Endothelial cell of umbilical vein (primary cell): ENCODE data around the gene LMCD1. TPM values are rescaled to one million over a fixed set of nuclear protein-coding genes. Genes with fewer than 3 reads are reported as not detected.
A peak's percentile ranks its signal among the peaks of the same experiment; 100 is the strongest.

Experiments used
- BruUV-seq: library from RNA; stranded (reverse); fragments of 400-500 nt; replicated peaks from 2 replicates; lab custom pipeline; 2021; lab: Mats Ljungman, UMichigan
- CTCF ChIA-PET: fragments of 300-600, 350-600 bp; sonication (Branson Sonifier 250); formaldehyde crosslinking; loops from one replicate; lab custom pipeline; 2021; ENCODE audit warnings: antibody characterized with exemption, inconsistent platforms; lab: Charles Lee
- POLR2A ChIA-PET: fragments of 300-600, 350-600 bp; sonication (Branson Sonifier 250); formaldehyde crosslinking; loops from one replicate; lab custom pipeline; 2021; ENCODE audit warnings: antibody characterized with exemption, inconsistent platforms; lab: Charles Lee
- DNase-seq: peaks from one replicate; pipeline ENCODE4 v3.0.0-alpha.2; 2011; ENCODE audit warnings: low read depth, low spot score
- FAIRE-seq: peaks from 2 replicates; lab custom pipeline; 2011; peaks lifted over from hg19 to GRCh38; lab: Jason Lieb, UNC
- H2AFZ ChIP-seq: 2 replicates; pipeline ENCODE4 v1.6.0; 2012; ENCODE audit warnings: low read depth, low read length, control low read depth, inconsistent platforms
- H3K27ac ChIP-seq: 2 replicates; pipeline ENCODE4 v1.5.1; 2011; ENCODE audit warnings: low read depth, mild to moderate bottlenecking, control low read depth, low read length, moderate library complexity; ENCODE audit not compliant: insufficient read depth
- H3K27me3 ChIP-seq, 2 experiments: 2 replicates each; pipeline versions ENCODE4 v1.6.0 to v1.6.1; 2011; ENCODE audit warnings: low read length in 2 of 2, mixed read lengths in 1 of 2; ENCODE audit not compliant: control insufficient read depth in 2 of 2, insufficient read depth in 2 of 2
- H3K36me3 ChIP-seq, 2 experiments: 2 replicates in 1 of 2; 3 replicates in 1 of 2; pipeline ENCODE4 v1.5.1; 2011; ENCODE audit warnings: low read length in 2 of 2, mild to moderate bottlenecking in 1 of 2, moderate library complexity in 1 of 2; ENCODE audit not compliant: control insufficient read depth in 2 of 2, insufficient read depth in 2 of 2; ENCODE audit errors: extremely low read depth in 1 of 2
- H3K4me1 ChIP-seq: 3 replicates; pipeline ENCODE4 v1.5.1; 2011; ENCODE audit warnings: mild to moderate bottlenecking, low read length; ENCODE audit not compliant: control insufficient read depth, insufficient read depth; ENCODE audit errors: extremely low read depth
- H3K4me2 ChIP-seq: 2 replicates; pipeline ENCODE4 v1.6.1; 2011; ENCODE audit warnings: low read length, control low read depth, mixed read lengths; ENCODE audit not compliant: insufficient read depth
- H3K4me3 ChIP-seq, 3 experiments: fragments of 200-600 bp in 1 of 3; sonication (generic), shearing (Covaris generic) in 1 of 3; replicated peaks in 1 of 3; 2 replicates each; pipeline ENCODE4 v1.5.1; 2011 to 2016; ENCODE audit warnings: control low read depth in 3 of 3, low read length in 3 of 3, mild to moderate bottlenecking in 2 of 3, inconsistent platforms in 1 of 3, low read depth in 1 of 3, moderate library complexity in 1 of 3; ENCODE audit not compliant: insufficient read depth in 1 of 3
- H3K79me2 ChIP-seq: 2 replicates; pipeline ENCODE4 v1.6.0; 2012; ENCODE audit warnings: low read length, inconsistent platforms; ENCODE audit not compliant: control insufficient read depth, insufficient read depth
- H3K9ac ChIP-seq: replicated peaks from 2 replicates; pipeline ENCODE3; 2011; ENCODE audit warnings: low read length, control low read depth; ENCODE audit not compliant: insufficient read depth; ENCODE audit errors: extremely low read depth
- H3K9me1 ChIP-seq: replicated peaks from 3 replicates; pipeline ENCODE4 v1.6.0; 2011; ENCODE audit warnings: mild to moderate bottlenecking, low read length; ENCODE audit not compliant: control insufficient read depth, insufficient read depth; ENCODE audit errors: extremely low read depth
- H3K9me3 ChIP-seq: replicated peaks from 2 replicates; pipeline ENCODE4 v1.5.1; 2012; ENCODE audit warnings: low read length, inconsistent platforms; ENCODE audit not compliant: control insufficient read depth, insufficient read depth
- H4K20me1 ChIP-seq: replicated peaks from 2 replicates; pipeline ENCODE3; 2011; ENCODE audit warnings: mild to moderate bottlenecking, low read length; ENCODE audit not compliant: control insufficient read depth, insufficient read depth; ENCODE audit errors: extremely low read depth
- EZH2 ChIP-seq: IDR thresholded peaks from 2 replicates; pipeline ENCODE4 v1.6.1; 2012; ENCODE audit warnings: borderline replicate concordance, low read depth, mild to moderate bottlenecking, moderate library complexity, low read length, inconsistent platforms; ENCODE audit not compliant: severe bottlenecking
- FOS ChIP-seq: IDR thresholded peaks from 2 replicates; pipeline ENCODE4 v1.6.1; 2011; ENCODE audit warnings: mild to moderate bottlenecking, low read length, moderate library complexity, borderline replicate concordance; ENCODE audit not compliant: insufficient read depth
- GATA2 ChIP-seq: IDR thresholded peaks from 2 replicates; pipeline ENCODE4 v1.7.0; 2011; ENCODE audit warnings: low read depth, mild to moderate bottlenecking, moderate library complexity, mixed read lengths, low read length; ENCODE audit not compliant: insufficient read length, insufficient read depth
- JUN ChIP-seq: IDR thresholded peaks from 2 replicates; pipeline ENCODE4 v1.6.1; 2011; ENCODE audit warnings: borderline replicate concordance, low read depth; ENCODE audit not compliant: insufficient read length, insufficient read depth
- MYC ChIP-seq: IDR thresholded peaks from one replicate; pipeline ENCODE4 v1.6.1; 2011; ENCODE audit warnings: mild to moderate bottlenecking, low read depth, low read length
- POLR2A ChIP-seq: IDR thresholded peaks from 2 replicates; pipeline ENCODE4 v1.6.1; 2012; ENCODE audit warnings: low read depth, mild to moderate bottlenecking, control low read depth, low read length
- POLR2AphosphoS5 ChIP-seq: IDR thresholded peaks from 2 replicates; pipeline ENCODE4 v1.6.1; 2012; ENCODE audit warnings: low read depth, mild to moderate bottlenecking, control low read depth, low read length, moderate library complexity; ENCODE audit not compliant: insufficient read depth
- dilution Hi-C: fragments of 300-500 bp; cut with MboI; formaldehyde crosslinking; loops from one replicate; pipeline ENCODE4 v1.15.0; 2019; ENCODE audit warnings: low sequenced_read_pairs; ENCODE audit not compliant: extremely low pct_ligation_motif_present
- intact Hi-C: fragments of 100-400 bp; cut with micrococcal nuclease; formaldehyde crosslinking; loops from one replicate; pipeline ENCODE4 v1.10.0; 2022
- polyA plus RNA-seq, 4 experiments: library from polyadenylated mRNA; depleted of rRNA in 3 of 4; stranded (reverse) in 3 of 4; unstranded in 1 of 4; fragments of >200 nt; gene quantifications; 2 replicates each; pipeline versions ENCODE4 v1.2.1 to v1.2.3, GENCODE V29; 2011 to 2012; ENCODE audit warnings: missing spikeins in 1 of 4
- total RNA-seq: library from RNA; stranded (reverse); gene quantifications from 2 replicates; pipeline ENCODE4 v1.2.3, GENCODE V29; 2021
- TF ChIP-seq, protein P1 (sequence below): IDR thresholded peaks from 2 replicates; pipeline ENCODE4 v1.6.1; 2011; ENCODE audit not compliant: insufficient read depth, insufficient read length
- TF ChIP-seq, protein P2 (sequence below), 2 donors: IDR thresholded peaks; 1 replicate in 1 of 2; 2 replicates in 1 of 2; pipeline ENCODE4 v1.5.1; 2011; ENCODE audit warnings: low read length in 2 of 2, mild to moderate bottlenecking in 2 of 2, moderate library complexity in 2 of 2, control low read depth in 1 of 2, inconsistent platforms in 1 of 2, low read depth in 1 of 2; ENCODE audit not compliant: insufficient read depth in 1 of 2; ENCODE audit errors: extremely low read depth in 1 of 2

The LMCD1 gene
- total and polyA plus RNA-seq, 2 donors (not counting 3 experiments of a cell fraction or from before 2014, with no cell fraction given), result 7.6 to 14.5 TPM

DNA sequence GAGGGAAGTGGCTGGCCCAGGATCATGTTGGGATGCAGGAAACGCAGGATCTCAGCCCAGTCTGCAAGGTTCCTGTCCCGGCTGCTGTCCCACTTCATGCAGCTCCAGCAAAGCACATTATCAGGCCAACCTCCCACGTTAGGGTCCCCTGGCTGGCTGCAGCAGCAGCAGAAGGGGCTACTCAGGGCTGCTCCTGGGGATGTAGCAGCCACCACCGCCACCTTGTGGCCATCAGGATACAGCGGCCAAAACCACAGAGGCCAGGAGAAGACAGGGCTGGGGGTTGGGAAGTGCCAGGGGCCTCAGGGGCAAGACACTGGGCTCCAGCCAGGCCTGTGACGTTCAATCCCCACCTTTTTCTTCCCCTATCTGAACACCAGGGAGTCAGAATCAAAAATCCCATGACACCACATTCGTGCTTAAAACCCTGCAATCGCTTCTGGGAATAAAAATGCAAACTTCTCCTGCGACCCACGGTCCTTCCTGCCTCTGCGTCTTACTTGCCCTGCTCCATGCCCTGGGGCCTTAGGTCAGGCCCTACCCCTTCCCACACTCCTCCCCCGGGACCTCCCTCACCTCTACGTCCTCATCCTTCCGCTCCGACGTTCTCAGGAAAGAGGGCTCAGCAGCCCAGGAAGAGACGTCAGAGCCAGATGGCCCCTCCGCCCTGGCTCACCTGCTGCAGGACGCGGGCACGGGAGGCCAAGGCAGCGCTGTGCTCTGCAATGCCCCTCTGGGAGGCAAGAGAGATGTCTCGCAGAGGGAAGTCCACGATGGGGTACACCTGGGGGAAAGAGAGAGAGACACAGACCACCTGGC, 121.5 kb downstream of the LMCD1 start:
- H3K4me1 ChIP-seq, result peaks cover 4% of the 10 kb centered on the region
- H3K79me2 ChIP-seq, result no peaks in the 10 kb centered on the region
- DNase-seq (peak; percentile 63), FAIRE-seq (peak; percentile 55)
- H4K20me1 ChIP-seq, result no peaks in the 10 kb centered on the region
- POLR2A ChIA-PET, result no interaction called here
- BruUV-seq, result no TSS peak
- no peaks in the 10 kb centered on the region for H3K9me3 ChIP-seq
- intact Hi-C loops, result loop anchor here (1.0 to 5.0 kb wide), 7 partner anchors 16 to 386 kb away; partner anchors contain the start of gene LMCD1
- H3K27ac ChIP-seq, result no peak overlapping the region
- no peak overlapping the region for H3K4me3 ChIP-seq
- TF ChIP-seq, protein P1, sequence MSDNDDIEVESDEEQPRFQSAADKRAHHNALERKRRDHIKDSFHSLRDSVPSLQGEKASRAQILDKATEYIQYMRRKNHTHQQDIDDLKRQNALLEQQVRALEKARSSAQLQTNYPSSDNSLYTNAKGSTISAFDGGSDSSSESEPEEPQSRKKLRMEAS, result no peak
- TF ChIP-seq, protein P2, sequence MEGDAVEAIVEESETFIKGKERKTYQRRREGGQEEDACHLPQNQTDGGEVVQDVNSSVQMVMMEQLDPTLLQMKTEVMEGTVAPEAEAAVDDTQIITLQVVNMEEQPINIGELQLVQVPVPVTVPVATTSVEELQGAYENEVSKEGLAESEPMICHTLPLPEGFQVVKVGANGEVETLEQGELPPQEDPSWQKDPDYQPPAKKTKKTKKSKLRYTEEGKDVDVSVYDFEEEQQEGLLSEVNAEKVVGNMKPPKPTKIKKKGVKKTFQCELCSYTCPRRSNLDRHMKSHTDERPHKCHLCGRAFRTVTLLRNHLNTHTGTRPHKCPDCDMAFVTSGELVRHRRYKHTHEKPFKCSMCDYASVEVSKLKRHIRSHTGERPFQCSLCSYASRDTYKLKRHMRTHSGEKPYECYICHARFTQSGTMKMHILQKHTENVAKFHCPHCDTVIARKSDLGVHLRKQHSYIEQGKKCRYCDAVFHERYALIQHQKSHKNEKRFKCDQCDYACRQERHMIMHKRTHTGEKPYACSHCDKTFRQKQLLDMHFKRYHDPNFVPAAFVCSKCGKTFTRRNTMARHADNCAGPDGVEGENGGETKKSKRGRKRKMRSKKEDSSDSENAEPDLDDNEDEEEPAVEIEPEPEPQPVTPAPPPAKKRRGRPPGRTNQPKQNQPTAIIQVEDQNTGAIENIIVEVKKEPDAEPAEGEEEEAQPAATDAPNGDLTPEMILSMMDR (IDR thresholded peaks at IDR 0.05; ENCODE audit: extremely low read depth in 1 of 2, insufficient read depth in 1 of 2, low read depth in 1 of 2, low read length in 2 of 2), result peak; percentile 75 to 96
- peak overlapping the region; percentile 69 for H2AFZ ChIP-seq
- H3K9ac ChIP-seq, result no peak overlapping the region
- H3K36me3 ChIP-seq, result no peaks in the 10 kb centered on the region
- CTCF ChIA-PET, result interaction anchor here (0.9 to 5.4 kb wide), 10 partner anchors 16 to 298 kb away, joined by 3 to 74 read pairs (median 6); partner anchors contain the start of gene LMCD1
- H3K27me3 ChIP-seq, result no peaks in the 10 kb centered on the region
- dilution Hi-C loops, result no loop called here
- H3K9me1 ChIP-seq, result no peaks in the 10 kb centered on the region
- H3K4me2 ChIP-seq, result no peak overlapping the region

DNA sequence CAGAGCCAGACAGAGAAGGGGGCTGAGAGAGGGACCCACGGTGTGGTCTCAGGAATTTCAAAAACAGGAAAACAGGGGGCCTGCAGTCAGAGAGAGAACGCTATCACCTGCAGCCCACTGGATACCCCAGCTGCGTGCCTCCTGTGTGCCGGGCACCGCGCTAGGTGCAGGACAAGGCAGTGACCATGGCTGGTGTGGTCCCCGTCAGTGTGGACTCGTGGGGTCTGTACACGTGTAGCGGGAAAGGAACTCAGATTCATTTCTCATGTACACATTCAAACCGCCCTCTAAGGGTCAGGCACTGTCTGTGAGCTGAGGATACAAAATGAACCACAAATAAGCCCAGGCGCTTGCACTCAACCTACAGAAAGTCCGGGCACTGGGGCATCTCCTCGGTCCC, 122.1 kb downstream of the LMCD1 start:
- ChIA-PET CTCF (interaction anchor here (0.9 to 4.5 kb wide), 6 partner anchors 9 to 299 kb away, joined by 3 to 52 read pairs (median 3); no protein-coding TSS in a partner anchor), POLR2A (no interaction called here)
- dilution Hi-C loops (no loop called here), intact Hi-C loops (loop anchor here (1.0 to 5.0 kb wide), 7 partner anchors 16 to 386 kb away; partner anchors contain the start of gene LMCD1)
- Histone ChIP-seq H3K27ac (no peak overlapping the region), H3K4me2 (no peak overlapping the region), H3K27me3 (no peaks in the 10 kb centered on the region), H3K9me3 (no peaks in the 10 kb centered on the region), H4K20me1 (no peaks in the 10 kb centered on the region), H3K36me3 (no peaks in the 10 kb centered on the region), H3K4me1 (peaks cover 4% of the 10 kb centered on the region), H3K9ac (no peak overlapping the region), H3K79me2 (no peaks in the 10 kb centered on the region), H2AFZ (no peak overlapping the region), H3K4me3 (no peak overlapping the region), H3K9me1 (no peaks in the 10 kb centered on the region)
- BruUV-seq, result no TSS peak
- no peak for TF ChIP-seq EZH2
- no peak for TF ChIP-seq MYC
- no peak for TF ChIP-seq FOS
- TF ChIP-seq, protein P1, result no peak
- no peak for TF ChIP-seq GATA2
- no peak for TF ChIP-seq POLR2AphosphoS5
- TF ChIP-seq, protein P2 (IDR thresholded peaks at IDR 0.05; ENCODE audit: extremely low read depth in 1 of 2, insufficient read depth in 1 of 2, low read depth in 1 of 2, low read length in 2 of 2), result no peak
- no peak for TF ChIP-seq JUN
- TF ChIP-seq POLR2A, result no peak
- FAIRE-seq (no peak), DNase-seq (no peak)
